HCT116 (cell line): ENCODE measurements around the gene MYO3B. TPM values are rescaled to one million over a fixed set of nuclear protein-coding genes. Genes with fewer than 3 reads are reported as not detected.

Source experiments
- ATAC-seq: fragments of 200-7000 bp; cut with Tn5 transposase; 2 replicates; pipeline ENCODE4 v1.9.1; 2020; ENCODE audit warnings: mild to moderate bottlenecking, moderate library complexity
- BruUV-seq: library from RNA; stranded (reverse); fragments of 400-500 nt; replicated peaks from 2 replicates; lab custom pipeline; 2021; lab: Mats Ljungman, UMichigan
- CTCF ChIA-PET: fragments of 300-600 bp; sonication (Branson Sonifier 250); formaldehyde crosslinking; loops from one replicate; lab custom pipeline; 2021; ENCODE audit warnings: antibody characterized with exemption; lab: Charles Lee
- POLR2A ChIA-PET: fragments of 300-600, 350-600 bp; sonication (Branson Sonifier 250); formaldehyde crosslinking; loops from one replicate; lab custom pipeline; 2021; ENCODE audit warnings: antibody characterized with exemption; lab: Charles Lee
- RAD21 ChIA-PET, 2 experiments: fragments of 300-600 bp; sonication (Branson Sonifier 250); formaldehyde crosslinking; loops; one replicate each; lab custom pipeline; 2023; ENCODE audit warnings: low total read pairs in 2 of 2; ENCODE audit not compliant: uncharacterized antibody in 2 of 2, unreplicated experiment in 2 of 2, low non-redundant PET in 1 of 2; lab: Charles Lee
- DNase-seq: peaks from one replicate; pipeline ENCODE4 v3.0.0-alpha.2; 2010; ENCODE audit warnings: low read depth, low spot score
- H2AFZ ChIP-seq: fragments of 200-600 bp; shearing (Covaris generic), sonication (generic); 2 replicates; pipeline ENCODE4 v1.6.1; 2017; ENCODE audit warnings: low read depth, mixed run types, mixed read lengths, antibody characterized with exemption, low read length; ENCODE audit not compliant: poor library complexity, severe bottlenecking
- H3K27ac ChIP-seq: 2 replicates; pipeline ENCODE4 v1.5.1; 2012; ENCODE audit warnings: low read depth, low read length
- H3K27me3 ChIP-seq: fragments of 200-600 bp; sonication (generic); 2 replicates; pipeline ENCODE4 v1.6.1; 2016; ENCODE audit warnings: mixed run types, low read length, mixed read lengths; ENCODE audit not compliant: insufficient read depth
- H3K36me3 ChIP-seq, 2 experiments: fragments of 200-500 bp in 1 of 2; fragments of 200-600 bp in 1 of 2; sonication (Bioruptor generic) in 1 of 2; sonication (generic) in 1 of 2; 2 replicates each; pipeline versions ENCODE4 v1.5.1 to v1.6.1; 2014 to 2016; ENCODE audit warnings: low read length in 2 of 2, inconsistent platforms in 1 of 2, mixed read lengths in 1 of 2, mixed run types in 1 of 2; ENCODE audit not compliant: insufficient read depth in 2 of 2, control insufficient read depth in 1 of 2
- H3K4me1 ChIP-seq, 2 experiments: fragments of 200-600 bp in 1 of 2; sonication (generic) in 1 of 2; 2 replicates each; pipeline versions ENCODE4 v1.5.1 to v1.6.1; 2012 to 2017; ENCODE audit warnings: low read length in 2 of 2, inconsistent platforms in 1 of 2, mild to moderate bottlenecking in 1 of 2, mixed read lengths in 1 of 2, mixed run types in 1 of 2, moderate library complexity in 1 of 2; ENCODE audit not compliant: insufficient read depth in 2 of 2, control insufficient read depth in 1 of 2
- H3K4me2 ChIP-seq: fragments of 200-600 bp; sonication (generic); 2 replicates; pipeline ENCODE4 v1.6.1; 2017; ENCODE audit warnings: mixed run types, low read length, mixed read lengths
- H3K4me3 ChIP-seq, 2 experiments: fragments of 200-600 bp in 1 of 2; sonication (generic) in 1 of 2; replicated peaks in 1 of 2; 2 replicates each; pipeline ENCODE4 v1.5.1; 2011 to 2016; ENCODE audit warnings: low read length in 2 of 2, control low read depth in 1 of 2, low read depth in 1 of 2, mild to moderate bottlenecking in 1 of 2, mixed read lengths in 1 of 2, mixed run types in 1 of 2
- H3K79me2 ChIP-seq: fragments of 200-600 bp; sonication (generic); 2 replicates; pipeline ENCODE4 v1.6.1; 2017; ENCODE audit warnings: mild to moderate bottlenecking, mixed run types, low read length, moderate library complexity, mixed read lengths; ENCODE audit not compliant: insufficient read depth
- H3K9ac ChIP-seq: fragments of 200-600 bp; sonication (generic); 2 replicates; pipeline ENCODE4 v1.6.1; 2016; ENCODE audit warnings: low read length, mixed read lengths
- H3K9me2 ChIP-seq: fragments of 200-600 bp; sonication (generic), shearing (Covaris generic); 2 replicates; pipeline ENCODE4 v1.6.1; 2017; ENCODE audit warnings: mixed run types, mild to moderate bottlenecking, moderate library complexity; ENCODE audit not compliant: insufficient read depth
- H3K9me3 ChIP-seq, 2 experiments: fragments of 200-500 bp in 1 of 2; fragments of 200-600 bp in 1 of 2; sonication (Bioruptor generic) in 1 of 2; sonication (generic) in 1 of 2; 2 replicates each; pipeline ENCODE4 v1.6.1; 2014 to 2017; ENCODE audit warnings: low read length in 2 of 2, mixed read lengths in 2 of 2, inconsistent platforms in 1 of 2, low read depth in 1 of 2, mild to moderate bottlenecking in 1 of 2, mixed run types in 1 of 2, moderate library complexity in 1 of 2; ENCODE audit not compliant: control insufficient read depth in 1 of 2, insufficient read depth in 1 of 2
- H4K20me1 ChIP-seq: fragments of 200-600 bp; sonication (generic), shearing (Covaris generic); 2 replicates; pipeline ENCODE4 v1.6.1; 2017; ENCODE audit warnings: mixed run types, mild to moderate bottlenecking, moderate library complexity; ENCODE audit not compliant: insufficient read depth
- EGR1 ChIP-seq: IDR thresholded peaks from 2 replicates; pipeline ENCODE4 v1.6.1; 2012; ENCODE audit warnings: low read depth
- POLR2AphosphoS5 ChIP-seq: IDR thresholded peaks from 2 replicates; pipeline ENCODE4 v1.6.1; 2011; ENCODE audit warnings: mild to moderate bottlenecking, low read depth, low read length, moderate library complexity
- RAD21 ChIP-seq: IDR thresholded peaks from 2 replicates; pipeline ENCODE4 v1.6.1; 2012; ENCODE audit warnings: low read depth, mild to moderate bottlenecking
- SIN3A ChIP-seq: IDR thresholded peaks from 2 replicates; pipeline ENCODE4 v1.6.1; 2012; ENCODE audit warnings: low read depth
- TCF7L2 ChIP-seq: IDR thresholded peaks from 2 replicates; pipeline ENCODE4 v1.7.0; 2011; ENCODE audit warnings: borderline replicate concordance, inconsistent platforms; ENCODE audit not compliant: insufficient read depth, insufficient read length; ENCODE audit errors: extremely low read depth
- ZFX ChIP-seq: fragments of 450-650 bp; IDR thresholded peaks from 2 replicates; pipeline ENCODE4 v1.6.1; 2017
- intact Hi-C: fragments of 100-400 bp; cut with micrococcal nuclease; formaldehyde crosslinking; loops from 2 replicates; pipeline ENCODE4 v1.10.0; 2022
- total RNA-seq: library from RNA; stranded (reverse); gene quantifications from one replicate; pipeline ENCODE4 v1.2.1, GENCODE V29; 2021; ENCODE audit not compliant: unreplicated experiment

Gene MYO3B
- total RNA-seq, 1 experiment from 2014 or later, result not detected

- Histone ChIP-seq H3K9me3 (no peaks in the 10 kb centered on the region), H3K27me3 (no peaks in the 10 kb centered on the region), H4K20me1 (no peaks in the 10 kb centered on the region), H2AFZ (no peak overlapping the region), H3K4me1 (peaks cover 11 to 16% of the 10 kb centered on the region in 2 experiments; a peak in 2 of 4 replicates), H3K9ac (no peak overlapping the region), H3K36me3 (no peaks in the 10 kb centered on the region), H3K79me2 (no peaks in the 10 kb centered on the region), H3K9me2 (no peaks in the 10 kb centered on the region), H3K4me2 (no peak overlapping the region), H3K4me3 (no peak overlapping the region), H3K27ac (no peak overlapping the region)
- intact Hi-C loops, result no loop called here
- BruUV-seq, result no TSS peak
- RAD21 ChIA-PET, result no interaction called here
- ATAC-seq (no peak), DNase-seq (no peak)
- POLR2A ChIA-PET, result no interaction called here
- TF ChIP-seq EGR1 (no peak), TCF7L2 (no peak)
- TF ChIP-seq, all 23 proteins: peak for 0
- CTCF ChIA-PET, result no interaction called here
Observed at GRCh38 chr2:170217778-170218251, 39.9 kb downstream of the MYO3B start.

- POLR2A ChIA-PET, result no interaction called here
- Histone ChIP-seq H3K27ac (no peak overlapping the region), H3K36me3 (no peaks in the 10 kb centered on the region), H4K20me1 (no peaks in the 10 kb centered on the region), H3K79me2 (no peaks in the 10 kb centered on the region), H3K4me3 (no peak overlapping the region), H3K27me3 (no peaks in the 10 kb centered on the region), H3K4me1 (peaks cover 11 to 16% of the 10 kb centered on the region in 2 experiments; a peak in 2 of 4 replicates), H3K9me3 (no peaks in the 10 kb centered on the region), H3K9ac (no peak overlapping the region), H3K4me2 (no peak overlapping the region), H2AFZ (no peak overlapping the region), H3K9me2 (no peaks in the 10 kb centered on the region)
- DNase-seq (no peak), ATAC-seq (no peak)
- intact Hi-C loops, result no loop called here
- TF ChIP-seq ZFX, result no peak
- no peak for TF ChIP-seq RAD21
- TF ChIP-seq POLR2AphosphoS5, result no peak
- TF ChIP-seq SIN3A, result no peak
- RAD21 ChIA-PET, result no interaction called here
- BruUV-seq, result no TSS peak
- CTCF ChIA-PET, result no interaction called here
Observed at GRCh38 chr2:170218456-170218855, 40.5 kb downstream of the MYO3B start.
